Smooth muscle cell (in vitro differentiated cells): Measurements from ENCODE around the gene TBL3. TPM values are rescaled to one million over a fixed set of nuclear protein-coding genes. Genes with fewer than 3 reads are reported as not detected.

Experiments used
- DNase-seq: peaks from one replicate; lab custom pipeline; 2025; ENCODE audit not compliant: unreplicated experiment; lab: John Stamatoyannopoulos, UW
- H2AFZ ChIP-seq: fragments of 200-600 bp; sonication (generic); 2 replicates; pipeline ENCODE4 v1.6.0; 2016; ENCODE audit warnings: antibody characterized with exemption, low read depth, mild to moderate bottlenecking
- H3F3A ChIP-seq: fragments of 200-600 bp; sonication (generic); 2 replicates; pipeline ENCODE4 v1.6.0; 2017; ENCODE audit warnings: antibody characterized with exemption, low read depth
- H3K27ac ChIP-seq: fragments of 200-600 bp; sonication (generic); 2 replicates; pipeline ENCODE4 v1.5.1; 2016; ENCODE audit warnings: low read depth, mild to moderate bottlenecking
- H3K27me3 ChIP-seq: fragments of 200-600 bp; sonication (generic); 2 replicates; pipeline ENCODE4 v1.6.1; 2016; ENCODE audit warnings: low read depth, mild to moderate bottlenecking
- H3K36me3 ChIP-seq: fragments of 200-600 bp; sonication (generic); 2 replicates; pipeline ENCODE4 v1.5.1; 2016; ENCODE audit warnings: low read depth
- H3K4me1 ChIP-seq: fragments of 200-600 bp; sonication (generic); 2 replicates; pipeline ENCODE4 v1.5.1; 2016; ENCODE audit warnings: low read depth
- H3K4me2 ChIP-seq: fragments of 200-600 bp; sonication (generic); 2 replicates; pipeline ENCODE4 v1.6.0; 2016; ENCODE audit warnings: mild to moderate bottlenecking
- H3K4me3 ChIP-seq: fragments of 200-600 bp; sonication (generic); 2 replicates; pipeline ENCODE4 v1.5.1; 2016; ENCODE audit warnings: mild to moderate bottlenecking
- H3K79me2 ChIP-seq: fragments of 200-600 bp; sonication (generic); 2 replicates; pipeline ENCODE4 v1.6.0; 2016; ENCODE audit warnings: low read depth, mild to moderate bottlenecking
- H3K9ac ChIP-seq: fragments of 200-600 bp; sonication (generic); 2 replicates; pipeline ENCODE4 v1.6.0; 2016; ENCODE audit warnings: low read depth
- H3K9me3 ChIP-seq: fragments of 200-600 bp; sonication (generic); replicated peaks from 2 replicates; pipeline ENCODE4 v1.5.1; 2016; ENCODE audit warnings: low read depth
- H4K20me1 ChIP-seq: fragments of 200-600 bp; sonication (generic); 2 replicates; pipeline ENCODE4 v1.6.0; 2016; ENCODE audit warnings: low read depth
- CTCF ChIP-seq: fragments of 200-600 bp; sonication (generic); IDR thresholded peaks from 2 replicates; pipeline ENCODE4 v1.5.1; 2017; ENCODE audit warnings: borderline replicate concordance, mild to moderate bottlenecking, antibody characterized with exemption; ENCODE audit not compliant: insufficient read depth, poor library complexity, severe bottlenecking
- WGBS: methylation state at CpG from one replicate; pipeline ENCODE4 v1.1.7; 2016; ENCODE audit warnings: low lambda C conversion rate; 5-methylcytosine and 5-hydroxymethylcytosine counted together
- polyA plus RNA-seq: library from polyadenylated mRNA; unstranded; fragments of >200 nt; fragmentation: Nextera tagmentation; extraction: Ambion mirVana; gene quantifications from 2 replicates; pipeline ENCODE4 v1.2.1, GENCODE V29; 2016
- total RNA-seq: library from RNA; depleted of rRNA; stranded (reverse); fragments of >200 nt; gene quantifications from 2 replicates; pipeline ENCODE4 v1.2.3, GENCODE V29; 2014

TBL3 gene
- total and polyA plus RNA-seq, 2 experiments from 2014 or later, result 28.5 to 81.7 TPM

GRCh38 chr16:1946495-1947368 is 25.1 kb upstream of the TBL3 start:
- 91% methylated on average over 38 of the region's 38 CpGs for WGBS

DNA sequence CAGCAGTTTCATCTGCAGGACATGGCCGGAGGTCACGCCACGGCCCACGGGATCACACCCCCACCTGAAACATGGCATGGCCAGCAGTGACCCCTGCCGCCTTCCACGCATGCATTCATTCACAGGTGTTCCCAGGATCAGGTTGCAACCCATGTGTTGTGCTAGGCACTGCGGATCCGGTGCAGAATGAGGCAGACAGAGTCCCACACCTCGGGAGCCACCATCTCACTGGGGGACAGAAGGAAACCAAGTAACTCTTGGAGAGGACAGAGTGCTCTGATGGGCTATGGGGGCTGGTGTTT is 24.5 kb upstream of the TBL3 start:
- no peaks in the 10 kb centered on the region for H4K20me1 ChIP-seq
- H3K4me2 ChIP-seq, result no peak overlapping the region
- no peaks in the 10 kb centered on the region for H3K27me3 ChIP-seq
- H3K4me3 ChIP-seq, result no peak overlapping the region
- H3K9ac ChIP-seq, result no peak overlapping the region
- no peak for DNase-seq
- H3K79me2 ChIP-seq, result no peaks in the 10 kb centered on the region
- H3K27ac ChIP-seq, result no peak overlapping the region
- no peaks in the 10 kb centered on the region for H3K9me3 ChIP-seq
- H3K36me3 ChIP-seq, result no peaks in the 10 kb centered on the region
- no peak overlapping the region for H2AFZ ChIP-seq
- WGBS, result 94% methylated on average over 9 of the region's 9 CpGs
- peaks cover 3% of the 10 kb centered on the region for H3K4me1 ChIP-seq
- TF ChIP-seq CTCF, result no peak
- no peaks in the 10 kb centered on the region for H3F3A ChIP-seq

More at GRCh38 chr16:1946495-1947368, 25.1 kb upstream of the TBL3 start:
- Histone ChIP-seq H3K9me3 (no peaks in the 10 kb centered on the region), H3K27ac (no peak overlapping the region), H3K36me3 (no peaks in the 10 kb centered on the region), H3K4me3 (no peak overlapping the region), H4K20me1 (no peaks in the 10 kb centered on the region), H3K9ac (no peak overlapping the region), H3K4me2 (no peak overlapping the region), H3K79me2 (no peaks in the 10 kb centered on the region), H3F3A (no peaks in the 10 kb centered on the region), H2AFZ (no peak overlapping the region), H3K4me1 (peaks cover 7% of the 10 kb centered on the region), H3K27me3 (no peaks in the 10 kb centered on the region)
- DNase-seq, result no peak
- no peak for TF ChIP-seq CTCF

GRCh38 chr16:1949507-1949906 is 22.3 kb upstream of the TBL3 start:
- no peak overlapping the region for H3K27ac ChIP-seq
- H3K9me3 ChIP-seq, result no peaks in the 10 kb centered on the region
- H3K27me3 ChIP-seq, result no peaks in the 10 kb centered on the region
- no peak overlapping the region for H3K9ac ChIP-seq
- no peaks in the 10 kb centered on the region for H3K79me2 ChIP-seq
- no peak for TF ChIP-seq CTCF
- H3K36me3 ChIP-seq, result no peaks in the 10 kb centered on the region
- DNase-seq, result no peak
- H4K20me1 ChIP-seq, result no peaks in the 10 kb centered on the region
- no peak overlapping the region for H2AFZ ChIP-seq
- no peak overlapping the region for H3K4me2 ChIP-seq
- H3K4me1 ChIP-seq, result no peaks in the 10 kb centered on the region
- H3F3A ChIP-seq, result no peaks in the 10 kb centered on the region
- H3K4me3 ChIP-seq, result no peak overlapping the region
- WGBS, result 98% methylated on average over 6 of the region's 11 CpGs

DNA sequence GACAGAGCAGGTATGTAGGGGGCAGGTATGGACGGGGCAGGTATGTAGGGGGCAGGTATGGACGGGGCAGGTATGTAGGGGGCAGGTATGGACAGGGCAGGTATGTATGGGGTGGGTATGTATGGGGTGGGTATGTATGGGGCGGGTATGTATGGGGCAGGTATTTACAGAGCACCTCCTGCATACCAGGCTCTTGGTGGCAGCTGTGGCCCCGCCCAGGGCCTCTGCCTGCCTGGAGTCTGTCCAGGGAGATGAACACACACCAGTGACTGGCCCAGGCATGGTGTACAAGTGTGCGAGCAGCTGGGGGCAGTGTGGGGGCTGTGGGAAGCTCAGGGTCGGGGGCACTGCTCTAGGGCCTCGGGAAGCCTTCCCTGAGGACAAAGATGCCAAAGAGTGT is 21.8 kb upstream of the TBL3 start:
- Histone ChIP-seq H3K4me1 (no peaks in the 10 kb centered on the region), H3K79me2 (no peaks in the 10 kb centered on the region), H3K36me3 (no peaks in the 10 kb centered on the region), H3K4me2 (no peak overlapping the region), H3K9ac (no peak overlapping the region), H3K9me3 (no peaks in the 10 kb centered on the region), H4K20me1 (no peaks in the 10 kb centered on the region), H3F3A (no peaks in the 10 kb centered on the region), H3K4me3 (no peak overlapping the region), H2AFZ (no peak overlapping the region), H3K27ac (no peak overlapping the region), H3K27me3 (no peaks in the 10 kb centered on the region)
- no peak for DNase-seq
- no peak for TF ChIP-seq CTCF
- WGBS, result 83% methylated on average over 5 of the region's 7 CpGs
